GM21717 (cell line): ENCODE measurements around the gene ARHGAP18.

Experiments
- ATAC-seq: cut with Tn5 transposase; IDR thresholded peaks from one replicate; pipeline ENCODE4 v1.9.1; 2021; ENCODE audit warnings: mild to moderate bottlenecking, moderate library complexity; ENCODE audit not compliant: unreplicated experiment

Gene ARHGAP18

DNA sequence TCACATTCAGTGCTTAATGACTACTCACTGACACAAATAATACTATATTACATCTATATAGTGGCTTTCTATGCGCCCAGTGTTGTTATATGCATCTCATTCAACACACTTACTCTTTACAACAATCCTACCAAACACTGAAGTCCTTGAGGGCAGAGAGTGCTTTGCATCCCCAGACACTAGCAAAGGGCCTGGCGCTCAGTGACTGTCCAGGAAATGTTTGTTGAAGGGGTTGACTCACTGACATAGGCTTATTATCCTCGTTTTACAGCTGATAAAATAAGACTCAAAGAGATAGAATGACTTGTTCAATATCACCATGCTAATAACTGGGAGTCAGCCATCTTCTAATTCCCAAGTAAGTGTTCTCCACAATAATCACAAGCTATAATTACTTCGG lies 163.3 kb downstream of the ARHGAP18 start:
- no peak for ATAC-seq

DNA sequence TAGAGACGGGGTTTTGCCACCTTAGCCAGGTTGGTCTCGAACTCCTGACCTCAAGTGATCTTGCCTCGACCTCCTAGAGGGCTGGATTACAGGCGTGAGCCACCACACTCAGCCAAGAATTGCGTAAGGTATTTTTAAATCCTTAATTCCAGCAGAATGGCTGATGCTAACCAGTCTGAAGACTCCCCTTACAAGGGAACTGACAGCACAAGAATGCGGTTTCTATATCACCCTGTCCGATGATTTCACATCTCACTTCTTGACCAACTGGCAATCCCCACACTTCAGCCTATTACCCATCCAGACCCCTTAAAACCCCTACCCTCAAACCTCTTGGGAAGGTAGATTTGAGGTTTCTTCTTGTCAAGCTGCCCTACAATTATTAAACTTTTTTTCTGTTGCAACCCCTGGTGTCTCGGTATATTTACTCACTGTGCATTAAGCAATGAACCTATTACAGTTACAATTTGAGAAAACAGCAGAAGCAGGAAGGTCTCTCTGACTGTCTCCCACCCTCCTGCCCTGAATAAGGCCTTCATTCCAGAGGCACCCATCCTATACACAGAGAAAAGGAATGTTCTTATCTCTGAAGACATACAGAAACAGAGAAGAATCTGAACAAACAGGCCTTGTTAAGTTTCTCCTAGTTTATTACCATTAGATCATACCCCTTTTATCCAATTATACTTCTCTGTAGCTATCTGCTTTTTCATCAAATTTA lies 164.9 kb downstream of the ARHGAP18 start:
- ATAC-seq: no peak

DNA sequence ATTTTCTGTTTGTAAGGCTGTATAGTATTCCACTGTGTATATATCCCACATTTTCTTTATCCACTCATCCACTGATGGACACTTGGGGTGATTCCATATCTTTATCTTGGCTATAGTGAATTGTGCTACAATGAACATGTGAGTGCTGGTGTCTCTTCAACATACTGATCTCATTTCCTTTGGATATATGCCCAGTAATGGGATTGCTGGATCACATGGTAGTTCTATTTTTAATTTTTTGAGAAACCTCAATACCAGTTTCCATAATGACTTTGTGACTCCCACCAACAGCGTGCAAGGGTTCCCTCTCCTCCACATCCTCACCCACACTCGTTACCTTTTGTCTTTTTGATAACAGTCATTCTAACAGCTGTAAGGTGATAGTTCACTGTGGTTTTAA lies 166.0 kb downstream of the ARHGAP18 start:
- no peak for ATAC-seq

DNA sequence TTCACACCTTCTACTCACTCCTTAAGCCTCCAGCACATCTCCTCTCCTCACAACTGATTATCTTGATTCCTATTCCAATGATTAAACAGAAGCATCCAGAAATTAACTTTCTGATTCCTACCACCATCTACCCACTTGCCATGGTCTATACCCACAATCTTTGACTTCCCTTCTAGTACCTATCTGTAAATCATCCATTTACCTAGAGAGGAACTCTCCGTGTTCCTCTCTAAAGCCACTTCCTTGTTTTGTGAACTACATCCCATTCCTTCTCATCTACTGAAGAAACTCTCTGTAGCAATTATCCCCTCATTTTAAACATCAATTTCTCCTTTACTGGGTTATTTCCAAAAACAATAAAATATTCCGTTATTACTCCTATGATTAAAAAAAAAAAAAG lies 167.3 kb downstream of the ARHGAP18 start:
- ATAC-seq: no peak

DNA sequence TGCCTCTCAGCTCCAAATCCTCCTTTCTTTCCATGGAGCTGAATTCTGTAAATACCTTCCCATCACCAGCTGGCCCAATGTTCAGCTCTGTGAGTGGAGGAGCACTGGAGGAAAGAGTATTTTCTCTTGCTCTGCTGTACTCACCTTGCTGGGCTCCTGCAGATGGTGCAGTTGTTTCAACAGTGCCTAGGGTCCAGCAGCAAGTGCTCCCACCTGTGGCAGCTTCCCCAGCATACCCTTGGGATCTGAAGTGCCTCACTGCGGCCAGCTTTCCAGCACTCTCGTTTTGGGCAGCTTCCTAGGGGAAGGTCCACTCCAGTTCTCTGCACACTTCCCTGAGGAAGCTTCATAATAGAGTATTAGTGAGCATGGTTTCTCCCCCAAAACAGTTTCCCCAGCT lies 170.9 kb downstream of the ARHGAP18 start:
- no peak for ATAC-seq

DNA sequence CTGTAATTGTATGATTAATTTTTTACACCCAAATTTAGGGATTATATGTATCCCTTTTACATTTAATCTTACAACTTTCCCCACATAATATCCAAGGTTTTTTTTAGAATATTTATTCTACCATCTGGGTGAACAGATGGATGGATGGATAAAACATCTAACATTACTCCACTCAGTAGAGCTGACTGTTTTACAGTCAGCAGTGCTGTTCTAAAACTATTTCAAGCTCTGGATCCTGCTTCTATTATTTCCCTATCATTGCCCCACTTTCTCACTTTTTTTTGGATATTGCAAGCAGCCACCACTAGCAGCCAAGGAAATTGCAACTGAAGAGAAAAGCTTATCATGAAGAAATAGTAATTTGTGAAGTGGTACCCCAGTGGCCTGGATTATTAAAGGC lies 173.7 kb downstream of the ARHGAP18 start:
- ATAC-seq: no peak

DNA sequence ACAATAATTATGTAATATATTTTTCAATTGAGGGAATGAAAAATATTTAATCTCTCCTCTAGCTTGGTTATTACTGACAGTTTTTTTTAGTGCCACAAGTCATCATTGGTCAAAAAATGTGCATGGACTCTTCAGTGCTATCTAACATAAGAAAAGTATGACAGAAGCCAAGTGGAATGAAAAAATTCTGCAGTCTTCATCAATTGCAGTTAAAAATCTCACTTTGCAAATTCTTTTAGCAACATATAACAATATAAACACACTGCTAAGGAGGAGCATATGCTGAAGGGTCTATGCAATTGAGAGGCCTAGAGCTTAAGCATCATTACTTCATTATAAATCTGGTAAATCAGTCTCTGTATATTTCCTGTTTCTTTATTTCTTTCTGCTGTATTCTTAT lies 175.1 kb downstream of the ARHGAP18 start:
- no peak for ATAC-seq
